ENCODE results near the gene DNAJC17. TPM values are rescaled to one million over a fixed set of nuclear protein-coding genes. Genes with fewer than 3 reads are reported as not detected.

The DNAJC17 gene
- total and polyA plus RNA-seq, 2 experiments from 2014 or later, result 36.5 to 53.9 TPM

- peak overlapping the region; percentile 37 for H3K4me3 ChIP-seq
- no peak for TF ChIP-seq CTCF (IDR thresholded peaks at IDR 0.05; ENCODE audit: poor library complexity)
- no peak for TF ChIP-seq EZH2 (IDR thresholded peaks at IDR 0.05; ENCODE audit: borderline replicate concordance)
- TF ChIP-seq EZH2phosphoT487 (IDR thresholded peaks at IDR 0.05; ENCODE audit: low read depth, severe bottlenecking, unreplicated experiment), result no peak
- no peaks in the 10 kb centered on the region for H3K27me3 ChIP-seq
- peak overlapping the region; percentile 84 for H2AFZ ChIP-seq
- peak overlapping the region; percentile 93 for H3K4me2 ChIP-seq
- H3K79me2 ChIP-seq, result no peaks in the 10 kb centered on the region
- H3K9me2 ChIP-seq (replicated peaks; ENCODE audit: insufficient read depth), result no peaks in the 10 kb centered on the region
- H3K27ac ChIP-seq, result peak overlapping the region; percentile 97
- peaks cover 24% of the 10 kb centered on the region for H3K4me1 ChIP-seq (ENCODE audit: insufficient read depth)
- no peaks in the 10 kb centered on the region for H3K9me3 ChIP-seq (ENCODE audit: low read depth)
- H3K36me3 ChIP-seq (replicated peaks; ENCODE audit: insufficient read depth, low read depth), result no peaks in the 10 kb centered on the region
- H4K20me1 ChIP-seq (ENCODE audit: insufficient read depth, poor library complexity, severe bottlenecking), result no peaks in the 10 kb centered on the region
- 49% methylated on average over 52 of the region's 55 CpGs for WGBS (ENCODE audit: low lambda C conversion rate, missing lambda C conversion rate)
- DNase-seq (ENCODE audit: low spot score), result peak; percentile 74
These were observed 44.1 kb downstream of the DNAJC17 start for GRCh38 chr15:40762919-40763800.

DNA sequence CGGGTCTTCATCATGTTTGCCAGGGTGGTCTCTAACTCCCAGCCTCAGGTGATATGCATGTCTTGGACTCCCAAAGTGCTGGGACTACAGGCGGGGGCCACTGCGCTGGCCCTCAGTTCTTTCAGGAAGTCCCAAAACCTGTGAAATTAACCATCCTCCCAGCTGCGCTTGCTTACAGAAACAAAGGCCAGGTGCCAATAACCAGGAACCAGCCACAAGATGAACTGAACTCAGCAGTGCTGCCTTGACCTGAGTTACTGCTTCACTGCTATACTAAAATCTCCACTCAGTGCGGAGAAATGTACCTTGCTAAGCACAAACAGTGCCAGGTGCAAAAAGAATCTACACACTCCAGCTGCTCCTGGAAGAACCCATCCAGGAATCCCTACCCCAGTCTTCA, 47.3 kb downstream of the DNAJC17 start:
- H4K20me1 ChIP-seq (ENCODE audit: insufficient read depth, poor library complexity, severe bottlenecking), result no peaks in the 10 kb centered on the region
- H3K9me2 ChIP-seq (replicated peaks; ENCODE audit: insufficient read depth), result no peaks in the 10 kb centered on the region
- no peaks in the 10 kb centered on the region for H3K79me2 ChIP-seq
- no peak overlapping the region for H3K4me3 ChIP-seq
- no peak overlapping the region for H3K27ac ChIP-seq
- no peaks in the 10 kb centered on the region for H3K36me3 ChIP-seq (replicated peaks; ENCODE audit: insufficient read depth, low read depth)
- H3K4me2 ChIP-seq, result no peak overlapping the region
- 99% methylated on average over 5 of the region's 5 CpGs for WGBS (ENCODE audit: low lambda C conversion rate, missing lambda C conversion rate)
- TF ChIP-seq EZH2phosphoT487 (IDR thresholded peaks at IDR 0.05; ENCODE audit: low read depth, severe bottlenecking, unreplicated experiment) (no peak), CTCF (IDR thresholded peaks at IDR 0.05; ENCODE audit: poor library complexity) (no peak), EZH2 (IDR thresholded peaks at IDR 0.05; ENCODE audit: borderline replicate concordance) (no peak)
- no peak overlapping the region for H2AFZ ChIP-seq
- DNase-seq (ENCODE audit: low spot score), result no peak
- H3K27me3 ChIP-seq, result no peaks in the 10 kb centered on the region
- H3K4me1 ChIP-seq (ENCODE audit: insufficient read depth), result peaks cover 21% of the 10 kb centered on the region
- H3K9me3 ChIP-seq (ENCODE audit: low read depth), result no peaks in the 10 kb centered on the region

DNA sequence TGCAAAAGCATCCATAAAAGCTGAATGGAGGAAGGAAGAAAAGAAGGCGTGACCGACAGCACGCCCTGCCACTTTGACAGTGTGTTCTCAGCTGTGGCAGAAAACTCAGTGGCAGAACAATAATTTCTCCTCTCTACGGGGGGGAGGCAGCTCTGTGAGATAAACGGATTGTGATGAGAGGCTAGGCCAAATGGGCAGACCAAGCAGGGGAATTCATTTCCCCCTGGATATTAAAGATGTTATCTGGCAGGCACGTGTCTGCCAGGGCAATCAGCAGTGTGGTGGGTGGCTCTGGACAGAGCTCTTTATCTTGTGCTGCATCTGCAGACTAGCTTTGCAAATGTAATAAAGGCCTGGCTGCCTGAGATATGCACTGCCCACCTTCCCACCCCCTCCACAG, 50.3 kb downstream of the DNAJC17 start:
- no peaks in the 10 kb centered on the region for H3K36me3 ChIP-seq (replicated peaks; ENCODE audit: insufficient read depth, low read depth)
- H3K27me3 ChIP-seq, result no peaks in the 10 kb centered on the region
- H3K9me3 ChIP-seq (ENCODE audit: low read depth), result no peaks in the 10 kb centered on the region
- H3K4me3 ChIP-seq, result no peak overlapping the region
- H3K4me1 ChIP-seq (ENCODE audit: insufficient read depth), result peaks cover 15% of the 10 kb centered on the region
- no peak overlapping the region for H2AFZ ChIP-seq
- no peak for DNase-seq (ENCODE audit: low spot score)
- no peak overlapping the region for H3K4me2 ChIP-seq
- peaks cover 26% of the 10 kb centered on the region for H3K79me2 ChIP-seq
- H4K20me1 ChIP-seq (ENCODE audit: insufficient read depth, poor library complexity, severe bottlenecking), result no peaks in the 10 kb centered on the region
- no peak for TF ChIP-seq EZH2 (IDR thresholded peaks at IDR 0.05; ENCODE audit: borderline replicate concordance)
- no peak for TF ChIP-seq CTCF (IDR thresholded peaks at IDR 0.05; ENCODE audit: poor library complexity)
- no peak for TF ChIP-seq EZH2phosphoT487 (IDR thresholded peaks at IDR 0.05; ENCODE audit: low read depth, severe bottlenecking, unreplicated experiment)
- no peaks in the 10 kb centered on the region for H3K9me2 ChIP-seq (replicated peaks; ENCODE audit: insufficient read depth)
- 50% methylated on average over 6 of the region's 6 CpGs for WGBS (ENCODE audit: low lambda C conversion rate, missing lambda C conversion rate)
- H3K27ac ChIP-seq, result no peak overlapping the region

Data from hepatocyte (in vitro differentiated cells).